Lower leg skin (tissue), 3 donors: ENCODE data around the gene TCL1B.

Experiments
- CTCF ChIP-seq, 3 donors: fragments of 450-650 bp; IDR thresholded peaks; one replicate each; pipeline ENCODE4 v1.5.1; 2016; ENCODE audit warnings: antibody characterized with exemption in 3 of 3, mild to moderate bottlenecking in 3 of 3, moderate library complexity in 2 of 3
- POLR2A ChIP-seq, 2 donors: fragments of 450-650 bp; IDR thresholded peaks; one replicate each; pipeline ENCODE4 v1.6.1; 2016 to 2017; ENCODE audit warnings: antibody characterized with exemption in 2 of 2, mild to moderate bottlenecking in 1 of 2, moderate library complexity in 1 of 2

- no peak for TF ChIP-seq POLR2A (IDR thresholded peaks at IDR 0.05)
- no peak for TF ChIP-seq CTCF (IDR thresholded peaks at IDR 0.05)
These were observed 43.9 kb downstream of the TCL1B start for GRCh38 chr14:95730126-95730525.
